OCI-LY7 (cell line): ENCODE results near the gene DHCR7. TPM values are rescaled to one million over a fixed set of nuclear protein-coding genes. Genes with fewer than 3 reads are reported as not detected.

Source experiments
- BruUV-seq: library from RNA; stranded (reverse); fragments of 400-500 nt; replicated peaks from 2 replicates; lab custom pipeline; 2021; lab: Mats Ljungman, UMichigan
- CTCF ChIA-PET: fragments of 300-600 bp; sonication (Branson Sonifier 250); formaldehyde crosslinking; loops from one replicate; lab custom pipeline; 2022; ENCODE audit warnings: antibody characterized with exemption; ENCODE audit not compliant: unreplicated experiment; lab: Charles Lee
- POLR2A ChIA-PET: fragments of 300-600 bp; sonication (Branson Sonifier 250); formaldehyde crosslinking; loops from one replicate; lab custom pipeline; 2022; ENCODE audit warnings: antibody characterized with exemption; lab: Charles Lee
- DNase-seq: peaks from one replicate; pipeline ENCODE4 v3.0.0-alpha.2; 2015; ENCODE audit warnings: low spot score
- H2AFZ ChIP-seq: fragments of 200-600 bp; sonication (generic), shearing (Covaris generic); 2 replicates; pipeline ENCODE4 v1.6.1; 2014; ENCODE audit warnings: mild to moderate bottlenecking, antibody characterized with exemption, low read length, moderate library complexity
- H3K27ac ChIP-seq: fragments of 200-600 bp; sonication (generic); 2 replicates; pipeline ENCODE4 v1.5.1; 2014; ENCODE audit warnings: mixed run types, low read depth, mild to moderate bottlenecking, moderate library complexity, low read length, inconsistent platforms; ENCODE audit not compliant: poor library complexity, severe bottlenecking
- H3K36me3 ChIP-seq: fragments of 200-600 bp; sonication (generic); 2 replicates; pipeline ENCODE4 v1.6.1; 2014; ENCODE audit warnings: mild to moderate bottlenecking, antibody characterized with exemption, low read length, moderate library complexity, mixed read lengths; ENCODE audit not compliant: insufficient read depth
- H3K4me1 ChIP-seq: fragments of 200-600 bp; sonication (generic); 2 replicates; pipeline ENCODE4 v1.5.1; 2014; ENCODE audit warnings: mild to moderate bottlenecking, low read length; ENCODE audit not compliant: insufficient read depth, poor library complexity, severe bottlenecking
- H3K4me2 ChIP-seq: fragments of 200-600 bp; sonication (generic); 2 replicates; pipeline ENCODE4 v1.6.1; 2014; ENCODE audit warnings: mild to moderate bottlenecking, low read length
- H3K4me3 ChIP-seq: fragments of 200-600 bp; sonication (generic); 2 replicates; pipeline ENCODE4 v1.5.1; 2014; ENCODE audit warnings: mild to moderate bottlenecking, low read depth, low read length; ENCODE audit not compliant: poor library complexity, severe bottlenecking
- H3K79me2 ChIP-seq: fragments of 200-600 bp; sonication (generic); 2 replicates; pipeline ENCODE4 v1.6.1; 2016; ENCODE audit warnings: low read depth, mild to moderate bottlenecking, low read length, moderate library complexity, mixed read lengths; ENCODE audit not compliant: insufficient read depth
- H3K9me2 ChIP-seq: fragments of 200-600 bp; sonication (generic); 2 replicates; pipeline ENCODE4 v1.6.1; 2016; ENCODE audit warnings: mild to moderate bottlenecking, low read length, mixed read lengths; ENCODE audit not compliant: insufficient read depth
- H3K9me3 ChIP-seq: fragments of 200-600 bp; sonication (generic); 2 replicates; pipeline ENCODE4 v1.6.1; 2014; ENCODE audit warnings: mild to moderate bottlenecking, mixed run types, low read length, mixed read lengths
- H4K20me1 ChIP-seq: fragments of 200-600 bp; sonication (generic); 2 replicates; pipeline ENCODE4 v1.6.1; 2014; ENCODE audit warnings: mild to moderate bottlenecking, antibody characterized with exemption, low read length, moderate library complexity, mixed read lengths; ENCODE audit not compliant: insufficient read depth
- EZH2phosphoT487 ChIP-seq: fragments of 200-600 bp; sonication (generic); IDR thresholded peaks from 2 replicates; pipeline ENCODE4 v1.6.1; 2018; ENCODE audit warnings: low read depth, borderline replicate concordance, mild to moderate bottlenecking, mixed run types, antibody characterized with exemption, low read length, moderate library complexity, mixed read lengths
- intact Hi-C: fragments of 100-400 bp; cut with micrococcal nuclease; formaldehyde crosslinking; loops from one replicate; pipeline ENCODE4 v1.10.0; 2022; ENCODE audit not compliant: unreplicated experiment
- total RNA-seq, 2 experiments: library from RNA; depleted of rRNA in 1 of 2; stranded (reverse); fragments of >200 nt in 1 of 2; shearing (Covaris generic) in 1 of 2; gene quantifications; 2 replicates each; pipeline ENCODE4 v1.2.3, GENCODE V29; 2014 to 2022
- TF ChIP-seq, protein P1 (sequence below): fragments of 200-600 bp; sonication (generic); conservative IDR thresholded peaks from 2 replicates; pipeline ENCODE4 v1.5.1; 2014; ENCODE audit warnings: mild to moderate bottlenecking, antibody characterized with exemption, low read length, moderate library complexity, mixed read lengths

DHCR7 gene
- total RNA-seq, 2 experiments from 2014 or later = 33.4 to 110 TPM

DNA sequence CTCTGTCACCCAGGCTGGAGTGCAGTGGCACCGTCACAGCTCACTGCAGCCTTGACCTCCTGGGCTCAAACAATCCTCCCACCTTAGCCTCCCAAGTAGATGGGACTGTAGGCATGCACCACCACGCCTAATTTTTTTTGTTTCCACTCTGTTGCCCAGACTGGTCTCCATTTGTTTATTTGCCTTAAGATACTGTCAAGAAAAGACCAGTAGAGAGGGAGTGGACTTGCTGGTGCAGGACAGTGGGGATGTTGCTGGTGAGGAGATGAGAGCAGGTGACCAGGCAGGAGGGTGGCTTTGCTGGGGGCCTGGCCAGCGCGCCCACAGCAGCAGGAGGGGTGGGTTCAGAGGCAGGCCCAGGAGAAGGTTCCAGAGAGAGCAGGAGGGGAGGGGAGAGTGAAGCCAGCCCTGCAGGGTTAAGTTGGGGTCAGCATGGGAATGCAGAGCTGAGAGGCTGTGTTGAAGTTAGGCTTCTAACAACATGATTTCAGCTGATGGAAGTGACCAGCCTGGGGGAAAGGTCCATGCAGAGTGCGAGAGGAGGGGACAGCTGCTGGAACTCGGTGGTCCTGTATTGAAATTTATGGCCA lies 40.6 kb upstream of the DHCR7 start:
- no peak overlapping the region for H3K27ac ChIP-seq
- no peak overlapping the region for H3K4me2 ChIP-seq
- TF ChIP-seq EZH2phosphoT487 = no peak
- TF ChIP-seq, protein P1, sequence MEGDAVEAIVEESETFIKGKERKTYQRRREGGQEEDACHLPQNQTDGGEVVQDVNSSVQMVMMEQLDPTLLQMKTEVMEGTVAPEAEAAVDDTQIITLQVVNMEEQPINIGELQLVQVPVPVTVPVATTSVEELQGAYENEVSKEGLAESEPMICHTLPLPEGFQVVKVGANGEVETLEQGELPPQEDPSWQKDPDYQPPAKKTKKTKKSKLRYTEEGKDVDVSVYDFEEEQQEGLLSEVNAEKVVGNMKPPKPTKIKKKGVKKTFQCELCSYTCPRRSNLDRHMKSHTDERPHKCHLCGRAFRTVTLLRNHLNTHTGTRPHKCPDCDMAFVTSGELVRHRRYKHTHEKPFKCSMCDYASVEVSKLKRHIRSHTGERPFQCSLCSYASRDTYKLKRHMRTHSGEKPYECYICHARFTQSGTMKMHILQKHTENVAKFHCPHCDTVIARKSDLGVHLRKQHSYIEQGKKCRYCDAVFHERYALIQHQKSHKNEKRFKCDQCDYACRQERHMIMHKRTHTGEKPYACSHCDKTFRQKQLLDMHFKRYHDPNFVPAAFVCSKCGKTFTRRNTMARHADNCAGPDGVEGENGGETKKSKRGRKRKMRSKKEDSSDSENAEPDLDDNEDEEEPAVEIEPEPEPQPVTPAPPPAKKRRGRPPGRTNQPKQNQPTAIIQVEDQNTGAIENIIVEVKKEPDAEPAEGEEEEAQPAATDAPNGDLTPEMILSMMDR = no peak

DNA sequence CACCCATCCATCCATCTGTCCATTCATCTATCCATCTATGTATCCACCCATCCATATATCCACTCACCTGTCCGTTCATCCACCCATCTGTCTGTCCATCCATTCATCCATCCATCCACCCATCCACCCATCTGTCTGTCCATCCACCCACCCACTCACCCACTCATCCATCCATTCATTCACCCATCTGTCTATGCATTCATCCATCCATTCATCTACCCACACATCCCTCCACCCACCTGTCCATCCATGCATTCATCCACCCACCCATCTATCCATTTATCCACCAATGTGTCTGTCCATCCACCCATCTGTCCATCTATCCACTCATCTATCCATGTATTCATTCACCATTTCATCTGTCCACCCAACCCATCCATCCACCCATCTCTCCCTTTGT lies 38.1 kb upstream of the DHCR7 start:
- Histone ChIP-seq H3K4me2 (no peak overlapping the region), H2AFZ (no peak overlapping the region), H3K9me3 (no peaks in the 10 kb centered on the region), H3K4me3 (no peak overlapping the region), H3K27ac (no peak overlapping the region), H4K20me1 (no peaks in the 10 kb centered on the region), H3K36me3 (peaks cover 24% of the 10 kb centered on the region), H3K79me2 (no peaks in the 10 kb centered on the region), H3K4me1 (no peaks in the 10 kb centered on the region), H3K9me2 (no peaks in the 10 kb centered on the region)
- DNase-seq = no peak
- no TSS peak for BruUV-seq
- ChIA-PET POLR2A (no interaction called here), CTCF (no interaction called here)
- no peak for TF ChIP-seq EZH2phosphoT487
- TF ChIP-seq, protein P1 = no peak
- intact Hi-C loops = no loop called here

More for the DNA sequence above, 40.6 kb upstream of the DHCR7 start:
- no peak for DNase-seq
- H3K9me2 ChIP-seq = no peaks in the 10 kb centered on the region
- CTCF ChIA-PET = no interaction called here
- H3K4me1 ChIP-seq = no peaks in the 10 kb centered on the region
- no peak overlapping the region for H3K4me3 ChIP-seq
- no TSS peak for BruUV-seq
- H3K9me3 ChIP-seq = no peaks in the 10 kb centered on the region
- no peaks in the 10 kb centered on the region for H4K20me1 ChIP-seq
- H2AFZ ChIP-seq = no peak overlapping the region
- POLR2A ChIA-PET = no interaction called here
- intact Hi-C loops = no loop called here
- H3K79me2 ChIP-seq = no peaks in the 10 kb centered on the region
- H3K36me3 ChIP-seq = peaks cover 12% of the 10 kb centered on the region; the same call in 1 of the 2 replicates

DNA sequence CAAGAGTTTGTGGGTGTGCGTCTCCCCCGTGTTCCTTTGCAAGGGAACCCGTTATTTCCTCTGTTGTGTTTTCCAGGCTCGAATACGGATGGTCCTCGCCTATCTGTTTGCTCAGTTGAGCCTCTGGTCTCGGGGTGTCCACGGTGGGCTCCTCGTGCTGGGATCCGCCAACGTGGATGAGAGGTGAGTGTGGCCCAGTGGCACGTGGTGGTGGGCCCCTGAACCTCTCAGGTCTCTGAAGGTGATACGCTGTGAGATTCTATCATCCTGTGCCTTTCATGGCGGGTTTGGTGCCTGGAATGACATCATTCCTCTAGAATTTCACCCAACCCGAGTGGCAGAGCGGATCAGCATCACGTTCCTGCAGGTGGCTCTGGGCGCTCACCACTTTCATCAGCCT lies 37.3 kb upstream of the DHCR7 start:
- Histone ChIP-seq H3K4me1 (no peaks in the 10 kb centered on the region), H3K9me2 (no peaks in the 10 kb centered on the region), H3K9me3 (no peaks in the 10 kb centered on the region), H2AFZ (no peak overlapping the region), H3K79me2 (no peaks in the 10 kb centered on the region), H4K20me1 (no peaks in the 10 kb centered on the region), H3K36me3 (peaks cover 28% of the 10 kb centered on the region), H3K27ac (no peak overlapping the region), H3K4me2 (no peak overlapping the region), H3K4me3 (no peak overlapping the region)
- no peak for DNase-seq
- intact Hi-C loops = no loop called here
- ChIA-PET CTCF (no interaction called here), POLR2A (no interaction called here)
- BruUV-seq = no TSS peak
- no peak for TF ChIP-seq EZH2phosphoT487
